ENCODE data around the gene TBC1D7. TPM values are rescaled to one million over a fixed set of nuclear protein-coding genes. Genes with fewer than 3 reads are reported as not detected.

Gene TBC1D7
- total RNA-seq, 1 experiment from 2014 or later = 29.2 TPM

DNA sequence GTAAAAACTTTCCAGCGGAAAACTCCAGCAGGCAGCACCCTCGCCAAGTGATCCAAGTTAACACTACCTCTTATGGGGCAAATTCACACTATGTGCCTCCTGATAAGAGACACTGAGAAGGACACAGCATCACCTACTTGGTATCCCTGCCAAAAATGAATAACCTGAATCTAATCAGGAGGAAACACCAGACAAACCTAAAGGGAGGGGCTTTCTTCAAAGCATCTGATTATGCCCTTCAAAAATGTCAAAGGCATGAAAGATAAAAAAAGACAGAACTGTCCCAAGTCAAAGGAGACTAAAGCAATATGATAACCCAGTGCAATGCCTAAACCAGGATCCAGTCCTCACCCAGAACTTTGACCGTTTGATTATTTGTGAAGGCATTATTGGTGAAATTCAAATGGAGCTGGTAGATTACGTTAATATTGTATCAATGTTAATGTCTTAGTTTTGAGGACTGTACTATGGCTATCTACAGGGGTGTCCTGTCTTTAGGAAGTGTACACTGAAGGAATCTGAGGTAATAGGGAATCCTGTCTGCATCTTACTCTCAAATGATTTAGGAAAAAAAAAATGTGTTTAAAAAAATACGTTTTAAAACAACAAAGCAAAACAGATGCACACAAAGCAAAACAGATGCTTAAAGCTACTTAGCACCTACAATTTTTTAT, 8.3 kb downstream of the TBC1D7 start:
- no peak overlapping the region for H3K27ac ChIP-seq
- ChIA-PET POLR2A (ENCODE audit: unreplicated experiment) (no interaction called here), CTCF (no interaction called here)
- H3K4me3 ChIP-seq = no peak overlapping the region
- no peak overlapping the region for H2AFZ ChIP-seq
- no peak for DNase-seq
- no peaks in the 10 kb centered on the region for H3K9me2 ChIP-seq (ENCODE audit: insufficient read depth)
- no peaks in the 10 kb centered on the region for H3K79me2 ChIP-seq (ENCODE audit: low read depth)
- intact Hi-C loops (cut with micrococcal nuclease; ENCODE audit: unreplicated experiment) = no loop called here
- H3K4me2 ChIP-seq = no peak overlapping the region
- no peak for TF ChIP-seq EZH2 (IDR thresholded peaks at IDR 0.05; ENCODE audit: low read depth)
- TF ChIP-seq, protein P1, sequence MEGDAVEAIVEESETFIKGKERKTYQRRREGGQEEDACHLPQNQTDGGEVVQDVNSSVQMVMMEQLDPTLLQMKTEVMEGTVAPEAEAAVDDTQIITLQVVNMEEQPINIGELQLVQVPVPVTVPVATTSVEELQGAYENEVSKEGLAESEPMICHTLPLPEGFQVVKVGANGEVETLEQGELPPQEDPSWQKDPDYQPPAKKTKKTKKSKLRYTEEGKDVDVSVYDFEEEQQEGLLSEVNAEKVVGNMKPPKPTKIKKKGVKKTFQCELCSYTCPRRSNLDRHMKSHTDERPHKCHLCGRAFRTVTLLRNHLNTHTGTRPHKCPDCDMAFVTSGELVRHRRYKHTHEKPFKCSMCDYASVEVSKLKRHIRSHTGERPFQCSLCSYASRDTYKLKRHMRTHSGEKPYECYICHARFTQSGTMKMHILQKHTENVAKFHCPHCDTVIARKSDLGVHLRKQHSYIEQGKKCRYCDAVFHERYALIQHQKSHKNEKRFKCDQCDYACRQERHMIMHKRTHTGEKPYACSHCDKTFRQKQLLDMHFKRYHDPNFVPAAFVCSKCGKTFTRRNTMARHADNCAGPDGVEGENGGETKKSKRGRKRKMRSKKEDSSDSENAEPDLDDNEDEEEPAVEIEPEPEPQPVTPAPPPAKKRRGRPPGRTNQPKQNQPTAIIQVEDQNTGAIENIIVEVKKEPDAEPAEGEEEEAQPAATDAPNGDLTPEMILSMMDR (conservative IDR thresholded peaks at IDR 0.05) = no peak
- H4K20me1 ChIP-seq (ENCODE audit: insufficient read depth) = no peaks in the 10 kb centered on the region
- H3K4me1 ChIP-seq (replicated peaks; ENCODE audit: insufficient read depth) = no peaks in the 10 kb centered on the region
- peaks cover 7% of the 10 kb centered on the region for H3K36me3 ChIP-seq (ENCODE audit: low read depth)
- no TSS peak for BruUV-seq (replicated peaks)
- no peaks in the 10 kb centered on the region for H3F3A ChIP-seq (ENCODE audit: insufficient read depth, low read depth)
- no peaks in the 10 kb centered on the region for H3K9me3 ChIP-seq (ENCODE audit: insufficient read depth, low read depth)
- H3K27me3 ChIP-seq (ENCODE audit: insufficient read depth, low read depth) = no peaks in the 10 kb centered on the region

DNA sequence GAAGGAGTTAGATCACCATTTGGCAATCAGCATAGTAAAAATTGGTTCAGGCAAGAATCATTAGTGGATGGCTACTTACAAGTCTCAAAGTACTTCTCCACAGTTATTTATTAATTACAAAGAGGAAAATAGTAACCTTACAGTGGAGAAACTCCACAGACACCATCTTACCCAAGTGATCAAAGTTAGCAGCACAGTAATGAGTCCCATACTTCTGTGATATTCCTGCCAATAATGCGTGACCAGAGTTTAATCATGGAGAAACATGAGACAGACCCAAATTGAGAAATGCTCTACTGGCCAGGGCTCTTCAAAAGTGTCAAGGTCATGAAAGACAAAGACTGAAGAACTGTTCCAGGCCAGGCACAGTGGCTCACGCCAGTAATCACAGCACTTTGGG, 9.5 kb downstream of the TBC1D7 start:
- Histone ChIP-seq H3K27me3 (ENCODE audit: insufficient read depth, low read depth) (no peaks in the 10 kb centered on the region), H3F3A (ENCODE audit: insufficient read depth, low read depth) (0 out of 2 replicates have a peak, but pooled peaks cover 7% of the 10 kb centered on the region), H3K4me1 (replicated peaks; ENCODE audit: insufficient read depth) (no peaks in the 10 kb centered on the region; the same call in 1 of the 2 replicates), H3K79me2 (ENCODE audit: low read depth) (no peaks in the 10 kb centered on the region), H3K27ac (no peak overlapping the region), H3K4me3 (no peak overlapping the region), H3K36me3 (ENCODE audit: low read depth) (peaks cover 7% of the 10 kb centered on the region), H4K20me1 (ENCODE audit: insufficient read depth) (no peaks in the 10 kb centered on the region), H3K9me2 (ENCODE audit: insufficient read depth) (no peaks in the 10 kb centered on the region), H2AFZ (no peak overlapping the region), H3K4me2 (no peak overlapping the region), H3K9me3 (ENCODE audit: insufficient read depth, low read depth) (no peaks in the 10 kb centered on the region)
- CTCF ChIA-PET = no interaction called here
- POLR2A ChIA-PET (ENCODE audit: unreplicated experiment) = no interaction called here
- no peak for DNase-seq
- TF ChIP-seq, protein P1 (conservative IDR thresholded peaks at IDR 0.05) = no peak
- TF ChIP-seq EZH2 (IDR thresholded peaks at IDR 0.05; ENCODE audit: low read depth) = no peak
- intact Hi-C loops (cut with micrococcal nuclease; ENCODE audit: unreplicated experiment) = no loop called here
- BruUV-seq (replicated peaks) = no TSS peak

DNA sequence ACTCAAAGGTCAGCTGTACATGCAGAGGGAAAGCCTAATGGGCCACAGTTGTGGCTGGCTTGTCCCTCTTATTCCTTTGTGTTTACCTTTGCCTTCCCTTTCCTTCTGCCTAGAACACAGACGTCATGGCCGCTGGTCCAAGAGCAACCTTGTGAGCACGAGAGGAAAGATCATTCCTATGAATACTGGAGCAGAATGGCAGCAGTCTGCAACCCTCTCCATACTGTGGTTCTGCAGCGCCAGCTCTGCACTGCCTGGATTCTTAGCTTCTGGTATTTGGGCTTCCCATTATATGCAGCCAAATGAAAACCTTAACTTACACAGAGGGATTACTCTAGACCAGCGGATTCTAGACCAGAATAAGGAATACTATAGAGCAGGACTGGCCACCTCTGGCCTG, 12.4 kb downstream of the TBC1D7 start:
- no peaks in the 10 kb centered on the region for H3K79me2 ChIP-seq (ENCODE audit: low read depth)
- no peak overlapping the region for H3K27ac ChIP-seq
- no TSS peak for BruUV-seq (replicated peaks)
- H2AFZ ChIP-seq = no peak overlapping the region
- no peaks in the 10 kb centered on the region for H3K27me3 ChIP-seq (ENCODE audit: insufficient read depth, low read depth)
- TF ChIP-seq EZH2 (IDR thresholded peaks at IDR 0.05; ENCODE audit: low read depth) = no peak
- TF ChIP-seq, protein P1 (conservative IDR thresholded peaks at IDR 0.05) = no peak
- H3K4me1 ChIP-seq (replicated peaks; ENCODE audit: insufficient read depth) = no peaks in the 10 kb centered on the region; the same call in 1 of the 2 replicates
- peaks cover 10% of the 10 kb centered on the region for H3K36me3 ChIP-seq (ENCODE audit: low read depth)
- DNase-seq = no peak
- 0 out of 2 replicates have a peak, but pooled peaks cover 8% of the 10 kb centered on the region for H3F3A ChIP-seq (ENCODE audit: insufficient read depth, low read depth)
- H4K20me1 ChIP-seq (ENCODE audit: insufficient read depth) = no peaks in the 10 kb centered on the region
- CTCF ChIA-PET = no interaction called here
- intact Hi-C loops (cut with micrococcal nuclease; ENCODE audit: unreplicated experiment) = no loop called here
- no peak overlapping the region for H3K4me2 ChIP-seq
- no peaks in the 10 kb centered on the region for H3K9me3 ChIP-seq (ENCODE audit: insufficient read depth, low read depth)
- no peaks in the 10 kb centered on the region for H3K9me2 ChIP-seq (ENCODE audit: insufficient read depth)
- POLR2A ChIA-PET (ENCODE audit: unreplicated experiment) = no interaction called here
- H3K4me3 ChIP-seq = no peak overlapping the region

All from PC-9 (cell line).